Renal cortical epithelial cell (primary cell): ENCODE data around the gene ZNF282. TPM values are rescaled to one million over a fixed set of nuclear protein-coding genes. Genes with fewer than 3 reads are reported as not detected.
"Not testable (repeated sequence)": the region's sequence is repeated elsewhere in the genome, so short reads cannot be mapped to it uniquely, and the experiment has no call there.

Source experiments
- DNase-seq: peaks from one replicate; pipeline ENCODE4 v3.0.0-alpha.2; 2011; ENCODE audit warnings: low read depth
- total RNA-seq: library from RNA; depleted of rRNA; stranded (reverse); fragments of >200 nt; gene quantifications from 2 replicates; pipeline ENCODE4 v1.2.3, GENCODE V29; 2014

The ZNF282 gene
- total RNA-seq, 1 donor from 2014 or later: 30.8 TPM

- no peak for DNase-seq
Observed at GRCh38 chr7:149255174-149255573, 59.8 kb downstream of the ZNF282 start.

- DNase-seq: no peak
Observed at GRCh38 chr7:149256568-149256967, 61.2 kb downstream of the ZNF282 start.

GRCh38 chr7:149257146-149257545, 61.8 kb downstream of the ZNF282 start:
- no peak for DNase-seq

GRCh38 chr7:149261316-149261828, 66.0 kb downstream of the ZNF282 start:
- DNase-seq: peak; percentile 50

- DNase-seq: peak; percentile 59
Observed at GRCh38 chr7:149261829-149262617, 66.7 kb downstream of the ZNF282 start, which contains the start of gene ZNF783. Gene ZNF783 (plus strand): TSS chr7:149262196. CDS start chr7:149262334, 138 bp downstream.

GRCh38 chr7:149266451-149266850, 71.1 kb downstream of the ZNF282 start:
- no peak for DNase-seq

GRCh38 chr7:149267733-149268132, 72.4 kb downstream of the ZNF282 start:
- DNase-seq: no peak

GRCh38 chr7:149274424-149274823, 79.1 kb downstream of the ZNF282 start:
- DNase-seq: not testable (repeated sequence)

Other genes with a start within 250 kb of the ZNF282 start
- 254 and 463 TPM in 2 replicates for gene PDIA4, start 167.0 kb upstream of the ZNF282 start, total RNA-seq
- 6.4 and 14.9 TPM in 2 replicates for gene ZNF786, start 104.8 kb upstream of the ZNF282 start, total RNA-seq
- 3.6 and 9.2 TPM in 2 replicates for gene ZNF425, start 69.2 kb upstream of the ZNF282 start, total RNA-seq
- 7.5 and 17.8 TPM in 2 replicates for gene ZNF398, start 48.1 kb upstream of the ZNF282 start, total RNA-seq
- 2.4 and 9.7 TPM in 2 replicates for gene ZNF212, start 44.1 kb downstream of the ZNF282 start, total RNA-seq
- 8.0 and 10.8 TPM in 2 replicates for gene ZNF783, start 66.7 kb downstream of the ZNF282 start, total RNA-seq